NCI-H510A (cell line): ENCODE measurements around the gene ZPLD1.

Experiments used
- DNase-seq: peaks from one replicate; lab custom pipeline; 2025; lab: John Stamatoyannopoulos, UW

ZPLD1 gene

DNA sequence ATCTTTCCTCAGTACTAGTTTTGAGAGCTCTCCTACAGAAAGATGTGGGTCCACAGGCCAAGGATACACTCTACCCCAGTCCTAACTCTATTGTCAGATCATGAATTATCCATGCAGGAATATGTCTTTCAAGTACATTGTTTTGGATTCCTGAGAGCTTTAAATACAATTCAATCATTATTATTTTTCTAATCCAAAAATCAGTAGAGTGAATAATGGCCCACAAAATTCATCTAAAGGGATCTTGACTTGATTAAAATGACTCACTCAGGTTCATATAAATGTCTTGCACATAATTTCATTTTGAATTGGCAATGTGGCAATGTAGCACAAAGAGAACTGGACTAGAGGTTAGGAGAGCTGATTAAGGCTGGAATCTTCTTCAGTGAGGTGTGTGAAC, 93.9 kb downstream of the ZPLD1 start:
- no peak for DNase-seq
